Sigmoid colon (tissue), 7 donors: ENCODE measurements around the gene SRSF2. TPM values are rescaled to one million over a fixed set of nuclear protein-coding genes. Genes with fewer than 3 reads are reported as not detected.
"Not testable (repeated sequence)": the region's sequence is repeated elsewhere in the genome, so short reads cannot be mapped to it uniquely, and the experiment has no call there.

Experiments
- DNase-seq: peaks from one replicate; pipeline ENCODE4 v3.0.0-alpha.2; 2019
- H3K27ac ChIP-seq, 4 donors: fragments of 200-600 bp; sonication (generic); one replicate each; pipeline ENCODE4 v1.5.1; 2016 to 2019; ENCODE audit warnings: mild to moderate bottlenecking in 1 of 4
- H3K27me3 ChIP-seq, 3 donors: fragments of 200-600 bp; sonication (generic); one replicate each; pipeline ENCODE4 v1.5.1; 2019; ENCODE audit warnings: mild to moderate bottlenecking in 1 of 3
- H3K36me3 ChIP-seq, 4 donors: fragments of 200-600 bp; sonication (generic); one replicate each; pipeline ENCODE4 v1.5.1; 2016 to 2019
- H3K4me1 ChIP-seq, 4 donors: fragments of 200-600 bp; sonication (generic); one replicate each; pipeline ENCODE4 v1.5.1; 2017 to 2019
- H3K4me3 ChIP-seq, 4 donors: fragments of 200-600 bp; sonication (generic); one replicate each; pipeline ENCODE4 v1.5.1; 2017 to 2019; ENCODE audit warnings: mild to moderate bottlenecking in 2 of 4, moderate library complexity in 1 of 4
- H3K9me3 ChIP-seq, 4 donors: fragments of 200-600 bp in 3 of 4; sonication (generic) in 3 of 4; one replicate each; pipeline versions ENCODE4 v1.5.1 to v1.6.1; 2013 to 2019
- EP300 ChIP-seq, 4 donors: sonication (generic); formaldehyde crosslinking; IDR thresholded peaks; one replicate each; pipeline ENCODE4 v1.6.1; 2017; ENCODE audit warnings: antibody characterized with exemption in 4 of 4
- POLR2A ChIP-seq, 2 donors: fragments of 450-650 bp; IDR thresholded peaks; one replicate each; pipeline ENCODE4 v1.6.1; 2016; ENCODE audit warnings: antibody characterized with exemption in 2 of 2, mild to moderate bottlenecking in 2 of 2, moderate library complexity in 2 of 2
- POLR2AphosphoS5 ChIP-seq, 4 donors: sonication (generic); formaldehyde crosslinking; IDR thresholded peaks; one replicate each; pipeline ENCODE4 v1.6.1; 2017; ENCODE audit warnings: antibody characterized with exemption in 4 of 4
- WGBS, 2 donors: extraction: QIAGEN DNeasy Blood & Tissue Kit; methylation state at CpG; one replicate each; pipeline ENCODE4 v1.1.7; 2013; 5-methylcytosine and 5-hydroxymethylcytosine counted together
- intact Hi-C: fragments of 100-400 bp; cut with DNase I; formaldehyde crosslinking; loops from one replicate; pipeline ENCODE4 v1.15.1; 2023
- polyA plus RNA-seq, 3 donors: library from polyadenylated mRNA; stranded (reverse); fragments of 200-250 nt; gene quantifications; one replicate each; pipeline ENCODE4 v1.2.3, GENCODE V29; 2013
- total RNA-seq, 4 donors: library from RNA; depleted of rRNA; stranded (reverse); fragments of >200 nt; gene quantifications; one replicate each; pipeline ENCODE4 v1.1.0, GENCODE V29; 2016
- TF ChIP-seq, protein P1 (sequence below), 4 experiments: fragments of 450-650 bp in 3 of 4; fragments of 200-600 bp in 1 of 4; IDR thresholded peaks; one replicate each; pipeline ENCODE4 v1.5.1; 2016 to 2019; ENCODE audit warnings: antibody characterized with exemption in 4 of 4, mild to moderate bottlenecking in 3 of 4, moderate library complexity in 2 of 4
- donor health status: healthy with polysubstance abuse.
- donor health status: Bipolar disorder and iron deficiency.
- donor health status: healthy.

SRSF2 gene
- total and polyA plus RNA-seq, 7 donors, result 87.9 to 229 (median 126) TPM

DNA sequence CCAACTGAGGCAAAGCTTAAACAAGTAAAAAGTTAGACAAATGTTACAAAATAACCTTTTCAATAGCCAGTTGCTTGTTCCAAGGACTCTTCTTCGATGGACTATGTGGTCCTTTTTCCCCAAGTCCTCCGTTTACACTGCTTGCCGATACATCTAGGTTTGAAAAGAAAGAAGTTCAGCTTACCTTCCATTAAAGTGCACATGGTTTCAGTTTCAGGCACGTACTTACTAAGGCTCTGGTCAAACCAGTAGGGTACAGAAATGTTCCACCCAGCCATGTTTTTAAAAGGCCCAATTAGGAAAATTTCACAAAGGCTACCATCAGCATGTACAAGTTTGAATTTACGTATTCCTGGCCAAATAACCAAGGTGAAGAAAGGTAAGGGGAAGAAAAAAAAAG is 2.1 kb downstream of the SRSF2 start:
- intact Hi-C loops, result loop anchor here (5.0 kb wide), 1 partner anchor 407 kb away; the partner anchor contains the start of gene SEC14L1
- Histone ChIP-seq H3K27me3 (no peaks in the 10 kb centered on the region), H3K27ac (peak overlapping the region; percentile 98 to 99 (median 98)), H3K4me1 (peaks cover 0 to 74% (median 62%) of the 10 kb centered on the region in 4 donors), H3K9me3 (no peaks in the 10 kb centered on the region), H3K36me3 (peaks cover 0 to 51% (median 17%) of the 10 kb centered on the region in 4 donors), H3K4me3 (peak overlapping the region in 3 of 4 donors; percentile 91 to 97 (median 96))
- DNase-seq, result no peak
- TF ChIP-seq EP300 (IDR thresholded peaks at IDR 0.05), result no peak
- TF ChIP-seq, protein P1, sequence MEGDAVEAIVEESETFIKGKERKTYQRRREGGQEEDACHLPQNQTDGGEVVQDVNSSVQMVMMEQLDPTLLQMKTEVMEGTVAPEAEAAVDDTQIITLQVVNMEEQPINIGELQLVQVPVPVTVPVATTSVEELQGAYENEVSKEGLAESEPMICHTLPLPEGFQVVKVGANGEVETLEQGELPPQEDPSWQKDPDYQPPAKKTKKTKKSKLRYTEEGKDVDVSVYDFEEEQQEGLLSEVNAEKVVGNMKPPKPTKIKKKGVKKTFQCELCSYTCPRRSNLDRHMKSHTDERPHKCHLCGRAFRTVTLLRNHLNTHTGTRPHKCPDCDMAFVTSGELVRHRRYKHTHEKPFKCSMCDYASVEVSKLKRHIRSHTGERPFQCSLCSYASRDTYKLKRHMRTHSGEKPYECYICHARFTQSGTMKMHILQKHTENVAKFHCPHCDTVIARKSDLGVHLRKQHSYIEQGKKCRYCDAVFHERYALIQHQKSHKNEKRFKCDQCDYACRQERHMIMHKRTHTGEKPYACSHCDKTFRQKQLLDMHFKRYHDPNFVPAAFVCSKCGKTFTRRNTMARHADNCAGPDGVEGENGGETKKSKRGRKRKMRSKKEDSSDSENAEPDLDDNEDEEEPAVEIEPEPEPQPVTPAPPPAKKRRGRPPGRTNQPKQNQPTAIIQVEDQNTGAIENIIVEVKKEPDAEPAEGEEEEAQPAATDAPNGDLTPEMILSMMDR (IDR thresholded peaks at IDR 0.05), result no peak
- no peak for TF ChIP-seq POLR2A (IDR thresholded peaks at IDR 0.05)
- TF ChIP-seq POLR2AphosphoS5 (IDR thresholded peaks at IDR 0.05), result no peak
- 2 to 7% methylated on average over 5 of the region's 5 CpGs for WGBS, 2 donors

DNA sequence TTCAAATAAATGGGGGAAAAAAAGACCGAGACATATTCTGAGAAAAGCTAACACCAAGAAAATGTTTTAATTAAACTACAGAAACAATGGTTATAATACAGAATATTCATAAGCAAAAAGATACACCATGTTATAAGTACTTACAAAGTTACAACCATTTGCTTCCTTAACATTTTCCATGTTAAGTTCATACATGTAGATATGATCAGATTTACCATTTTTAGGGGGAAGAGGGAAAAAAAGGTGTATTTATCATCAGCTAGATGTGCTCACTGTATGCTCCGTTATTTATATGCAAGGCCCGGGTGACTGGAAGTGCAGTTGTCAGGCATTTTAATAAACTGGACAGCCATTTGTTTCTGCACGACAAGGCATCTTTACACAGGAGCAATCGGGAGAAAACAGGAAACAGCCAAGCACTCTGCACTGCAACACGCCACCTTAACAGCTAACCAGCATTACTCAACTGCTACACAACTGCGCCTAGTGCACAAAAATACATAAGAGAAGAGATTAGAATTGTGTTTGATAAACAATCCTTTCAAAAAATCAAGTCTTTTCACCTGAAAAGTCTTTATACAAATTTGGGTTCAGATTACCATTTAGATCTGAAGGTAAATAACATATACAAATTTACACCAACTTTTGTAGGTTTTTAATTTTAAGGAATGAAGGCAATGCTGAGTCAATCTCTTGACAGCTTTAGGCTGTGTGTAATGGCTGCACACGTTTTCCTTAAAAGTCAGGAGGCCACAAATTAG is 2.9 kb downstream of the SRSF2 start:
- TF ChIP-seq POLR2A (IDR thresholded peaks at IDR 0.05), result no peak
- TF ChIP-seq, protein P1 (IDR thresholded peaks at IDR 0.05), result no peak
- TF ChIP-seq POLR2AphosphoS5 (IDR thresholded peaks at IDR 0.05), result no peak
- no peak for TF ChIP-seq EP300 (IDR thresholded peaks at IDR 0.05)
- no peak for DNase-seq
- Histone ChIP-seq H3K4me1 (peaks cover 0 to 70% (median 62%) of the 10 kb centered on the region in 4 donors), H3K9me3 (no peaks in the 10 kb centered on the region), H3K4me3 (peak overlapping the region in 1 of 4 donors; percentile 97), H3K27me3 (no peaks in the 10 kb centered on the region), H3K36me3 (peaks cover 0 to 51% (median 17%) of the 10 kb centered on the region in 4 donors), H3K27ac (peak overlapping the region; percentile 98 to 99 (median 98))
- WGBS, 2 donors, result 9 to 18% methylated on average over 8 of the region's 8 CpGs
- intact Hi-C loops, result no loop called here

DNA sequence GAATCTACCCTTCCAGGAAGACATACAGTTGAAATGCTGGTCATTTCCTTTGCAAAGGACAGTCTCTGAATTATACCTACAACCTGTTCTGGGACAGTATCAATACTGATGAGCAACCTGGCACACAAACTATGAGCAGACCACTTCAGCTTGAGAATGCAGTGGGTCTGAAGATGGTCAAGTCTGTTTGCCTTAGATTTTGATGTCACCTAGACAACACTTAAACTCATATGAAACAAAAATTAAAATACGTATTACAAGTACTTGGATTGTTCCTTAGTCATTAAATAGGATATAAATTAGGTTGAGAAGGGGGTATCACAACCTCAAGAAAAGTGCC is 3.5 kb downstream of the SRSF2 start:
- intact Hi-C loops, result no loop called here
- H3K27me3 ChIP-seq, result no peaks in the 10 kb centered on the region
- no peak overlapping the region for H3K4me3 ChIP-seq
- WGBS, 2 donors, result 56 to 68% methylated on average over 1 of the region's 1 CpG
- no peaks in the 10 kb centered on the region for H3K9me3 ChIP-seq
- peaks cover 0 to 70% (median 60%) of the 10 kb centered on the region in 4 donors for H3K4me1 ChIP-seq
- TF ChIP-seq POLR2AphosphoS5 (IDR thresholded peaks at IDR 0.05) (no peak), POLR2A (IDR thresholded peaks at IDR 0.05) (no peak)
- TF ChIP-seq, protein P1 (IDR thresholded peaks at IDR 0.05), result no peak
- no peak for DNase-seq
- H3K36me3 ChIP-seq, result peaks cover 0 to 51% (median 17%) of the 10 kb centered on the region in 4 donors
- H3K27ac ChIP-seq, result peak overlapping the region in 3 of 4 donors; percentile 98 to 99 (median 99)

DNA sequence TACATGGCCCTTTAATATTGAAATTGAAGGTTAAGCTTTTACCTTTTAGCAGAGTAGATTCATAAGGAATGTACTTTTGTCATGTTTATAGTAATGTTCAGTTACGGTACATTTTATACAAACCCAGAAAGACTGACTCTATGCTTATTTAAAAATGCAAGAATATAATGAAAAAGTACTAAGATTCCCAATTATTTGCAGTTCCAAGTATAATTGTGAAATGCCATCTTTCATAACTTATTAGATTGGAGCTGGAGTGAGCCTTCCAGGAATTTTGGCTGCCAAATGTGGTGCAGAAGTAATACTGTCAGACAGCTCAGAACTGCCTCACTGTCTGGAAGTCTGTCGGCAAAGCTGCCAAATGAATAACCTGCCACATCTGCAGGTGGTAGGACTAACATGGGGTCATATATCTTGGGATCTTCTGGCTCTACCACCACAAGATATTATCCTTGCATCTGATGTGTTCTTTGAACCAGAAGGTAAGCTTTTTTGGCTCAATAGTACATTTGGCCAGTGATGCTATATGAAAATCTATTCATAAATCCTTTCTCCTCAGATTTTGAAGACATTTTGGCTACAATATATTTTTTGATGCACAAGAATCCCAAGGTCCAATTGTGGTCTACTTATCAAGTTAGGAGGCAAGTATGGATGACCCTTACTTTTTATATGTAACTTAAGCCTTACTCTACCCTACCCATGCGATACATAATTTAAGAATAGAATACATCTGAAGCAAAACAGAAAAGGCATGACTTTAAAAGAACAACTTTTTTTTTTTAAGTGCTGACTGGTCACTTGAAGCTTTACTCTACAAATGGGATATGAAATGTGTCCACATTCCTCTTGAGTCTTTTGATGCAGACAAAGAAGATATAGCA is 4.2 kb downstream of the SRSF2 start:
- Histone ChIP-seq H3K27ac (peak overlapping the region; percentile 28 to 99 (median 68)), H3K9me3 (no peaks in the 10 kb centered on the region), H3K4me3 (no peak overlapping the region), H3K4me1 (peaks cover 0 to 73% (median 60%) of the 10 kb centered on the region in 4 donors), H3K36me3 (peaks cover 0 to 51% (median 17%) of the 10 kb centered on the region in 4 donors), H3K27me3 (no peaks in the 10 kb centered on the region)
- TF ChIP-seq POLR2AphosphoS5 (IDR thresholded peaks at IDR 0.05), result no peak
- no peak for TF ChIP-seq EP300 (IDR thresholded peaks at IDR 0.05)
- TF ChIP-seq, protein P1 (IDR thresholded peaks at IDR 0.05), result no peak
- no peak for TF ChIP-seq POLR2A (IDR thresholded peaks at IDR 0.05)
- no peak for DNase-seq
- intact Hi-C loops, result no loop called here
- WGBS, 2 donors, result 74 to 78% methylated on average over 3 of the region's 3 CpGs

DNA sequence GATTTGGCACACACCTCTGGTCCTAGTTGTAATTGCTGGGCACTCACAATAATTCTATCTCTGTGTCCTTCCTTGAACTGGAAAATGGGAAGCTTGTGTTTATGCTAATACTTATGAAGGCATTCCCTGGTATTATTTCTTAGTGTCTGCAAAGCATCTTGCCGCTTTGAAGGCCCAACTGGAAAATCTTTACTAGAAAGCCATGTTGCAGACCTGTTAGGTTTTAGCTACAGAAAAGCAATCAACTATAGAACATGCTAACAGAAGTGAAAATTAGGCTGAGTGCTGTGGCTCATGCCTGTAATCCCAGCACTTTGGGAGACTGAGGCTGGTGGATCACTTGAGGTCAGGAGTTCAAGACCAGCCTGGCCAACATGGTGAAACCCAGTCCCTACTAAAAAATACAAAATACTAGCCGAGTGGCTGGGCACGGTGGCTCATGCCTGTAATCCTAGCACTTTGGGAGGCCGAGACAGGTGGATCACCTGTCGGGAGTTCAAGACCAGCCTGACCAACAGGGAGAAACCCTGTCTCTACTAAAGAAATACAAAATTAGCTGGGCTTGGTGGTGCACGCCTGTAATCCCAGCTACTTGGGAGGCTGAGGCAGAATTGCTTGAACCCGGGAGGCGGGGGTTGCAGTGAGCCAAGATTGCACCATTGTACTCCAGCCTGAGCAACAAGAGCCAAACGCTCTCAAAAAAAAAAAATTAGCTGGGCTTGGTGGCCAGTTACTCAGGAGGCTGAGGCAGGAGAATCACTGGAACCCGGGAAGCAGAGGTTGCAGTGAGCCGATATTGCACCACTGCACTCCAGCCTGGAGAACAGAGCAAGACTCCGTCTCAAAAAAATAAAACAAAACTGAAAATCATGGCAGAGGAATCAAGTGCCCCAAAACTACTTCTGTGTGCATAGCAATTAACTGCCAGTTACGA is 5.1 kb downstream of the SRSF2 start:
- H3K9me3 ChIP-seq, intact Hi-C loops, H3K27me3 ChIP-seq, H3K4me3 ChIP-seq: not testable (repeated sequence)
- peak; percentile 22 for DNase-seq
- Histone ChIP-seq H3K4me1 (peaks cover 0 to 81% (median 67%) of the 10 kb centered on the region in 4 donors), H3K27ac (peak overlapping the region; percentile 24 to 99 (median 32)), H3K36me3 (peaks cover 0 to 51% (median 17%) of the 10 kb centered on the region in 4 donors)
- WGBS, 2 donors, result 84 to 88% methylated on average over 13 of the region's 13 CpGs
